HG02840 (cell line): Measurements from ENCODE around the gene SH3PXD2B.

Source experiments
- ATAC-seq: cut with Tn5 transposase; IDR thresholded peaks from one replicate; pipeline ENCODE4 v1.9.1; 2021; ENCODE audit warnings: mild to moderate bottlenecking, moderate library complexity, moderate number of reproducible peaks; ENCODE audit not compliant: unreplicated experiment, low FRiP score

SH3PXD2B gene

DNA sequence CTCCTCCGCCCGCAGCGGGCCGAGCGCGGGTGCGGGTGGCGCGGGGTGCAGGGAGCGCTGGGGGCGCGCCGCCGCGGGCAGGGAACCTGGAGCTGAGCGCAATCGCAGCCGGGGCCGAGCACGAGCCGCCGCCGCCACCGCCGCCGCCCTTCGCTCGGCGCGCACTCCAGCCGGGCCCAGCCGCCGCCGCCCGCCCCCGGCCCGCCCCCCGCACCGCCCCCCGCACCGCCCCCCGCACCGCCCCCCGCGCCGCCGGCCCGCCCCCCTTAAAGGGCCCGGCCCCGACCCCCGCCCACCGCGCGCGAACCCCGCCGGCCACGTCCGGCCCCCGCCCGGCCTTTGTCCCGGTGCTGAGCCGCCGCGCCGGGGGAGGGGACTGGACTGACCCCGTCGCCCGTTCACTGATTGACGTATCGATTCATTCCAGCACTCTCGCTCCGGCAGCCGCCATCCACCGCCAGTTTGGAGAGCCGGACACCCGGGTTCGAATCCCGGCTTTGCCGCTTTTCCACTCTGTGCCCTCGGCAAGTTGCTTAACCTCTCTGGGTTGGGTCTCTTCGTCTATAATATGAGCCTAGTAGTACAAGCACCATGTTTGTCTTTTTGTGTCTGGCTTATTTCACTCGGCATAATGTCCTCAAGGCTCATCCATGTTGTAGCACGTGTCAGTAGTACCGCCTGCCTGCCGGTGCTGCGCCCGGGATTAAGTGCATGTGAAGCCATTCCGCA, at the start of gene SH3PXD2B:
Gene SH3PXD2B (minus strand): TSS at position 168 of the 729 bp plus-strand sequence. CDS start 173 bp downstream, outside the sequence.
- no peak for ATAC-seq

DNA sequence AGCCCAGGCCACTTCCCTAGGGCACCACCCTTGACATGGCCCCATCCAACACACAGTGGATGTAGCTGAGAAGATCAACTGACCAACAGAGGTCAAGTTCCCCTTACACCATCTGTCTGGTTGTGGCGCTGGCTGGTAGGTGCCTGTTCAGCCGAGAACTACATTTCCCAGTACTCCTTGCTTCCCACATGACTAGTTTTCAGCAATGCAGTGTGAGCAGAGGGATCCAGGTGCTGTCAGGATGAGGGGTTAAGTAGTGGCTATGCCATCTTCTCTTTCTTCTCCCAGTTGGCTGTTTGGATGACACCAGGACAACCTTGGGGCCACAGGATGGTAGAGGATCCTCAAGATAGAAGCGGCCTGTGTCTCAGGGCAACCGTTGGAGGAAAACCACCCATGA, 48.6 kb upstream of the SH3PXD2B start:
- no peak for ATAC-seq

DNA sequence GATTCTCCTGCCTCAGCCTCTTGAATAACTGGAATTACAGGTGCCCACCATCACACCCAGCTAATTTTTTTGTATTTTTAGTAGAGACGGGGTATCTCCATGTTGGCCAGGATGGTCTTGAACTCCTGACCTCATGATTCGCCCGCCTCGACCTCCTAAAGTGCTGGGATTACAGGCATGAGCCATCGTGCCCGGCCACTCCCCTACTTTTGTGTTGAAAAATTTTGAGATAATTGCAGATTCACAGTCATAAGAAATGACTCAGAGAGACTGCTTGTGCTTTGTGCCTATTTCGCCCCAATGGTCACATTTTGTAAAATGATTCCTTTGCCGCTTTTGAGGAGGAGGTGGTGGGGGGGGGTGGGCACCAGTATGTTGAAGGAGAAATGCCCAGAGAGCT, 48.1 kb upstream of the SH3PXD2B start:
- ATAC-seq, result no peak

DNA sequence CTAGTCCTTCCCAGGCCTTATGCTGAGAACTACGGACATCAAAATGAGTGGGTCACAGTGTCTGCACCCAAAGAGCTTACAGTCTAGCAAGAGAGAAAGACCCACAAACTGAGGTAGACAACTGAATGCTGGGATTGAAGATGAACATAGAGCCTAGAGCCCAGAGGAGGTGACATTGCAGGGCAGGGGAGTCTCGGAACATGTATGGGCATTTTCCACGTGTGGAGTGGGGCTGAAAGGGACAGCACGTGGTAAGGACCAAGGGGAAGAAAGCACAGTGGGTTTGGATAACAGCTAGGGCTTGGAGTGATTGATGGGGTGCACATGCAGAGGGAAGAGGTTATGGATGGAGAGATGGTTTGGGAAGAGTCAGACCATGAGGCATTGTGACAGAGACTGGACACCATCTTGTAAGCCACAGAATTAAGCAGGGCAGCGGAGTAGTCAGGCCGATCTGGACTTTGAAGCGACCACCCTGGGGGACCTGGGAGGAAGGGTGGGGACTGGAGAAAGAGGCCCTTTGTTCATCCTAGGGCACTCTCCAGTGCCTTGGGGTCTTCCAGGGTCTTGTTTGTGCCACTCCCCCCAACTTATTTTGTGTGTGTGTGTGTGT, 47.5 kb upstream of the SH3PXD2B start:
- ATAC-seq, result no peak

DNA sequence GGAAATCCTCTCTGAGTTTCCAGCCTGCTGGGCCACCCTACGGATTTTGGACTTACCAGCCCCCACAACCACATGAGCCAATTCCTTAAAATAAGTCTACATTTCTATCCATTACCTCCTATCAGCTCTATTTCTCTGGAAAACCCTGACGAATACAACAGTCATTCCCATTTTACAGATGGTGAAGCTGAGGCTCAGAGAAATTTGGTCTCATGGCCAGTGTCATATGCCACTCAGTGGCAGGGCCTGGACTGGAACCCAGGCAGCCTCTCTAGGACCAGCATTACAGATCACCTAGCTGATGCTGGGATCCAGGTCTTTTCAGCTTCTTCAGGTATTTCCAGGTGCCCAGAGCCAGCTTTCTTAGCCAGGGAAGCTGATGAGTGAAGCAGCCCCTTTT, 45.0 kb upstream of the SH3PXD2B start:
- no peak for ATAC-seq

DNA sequence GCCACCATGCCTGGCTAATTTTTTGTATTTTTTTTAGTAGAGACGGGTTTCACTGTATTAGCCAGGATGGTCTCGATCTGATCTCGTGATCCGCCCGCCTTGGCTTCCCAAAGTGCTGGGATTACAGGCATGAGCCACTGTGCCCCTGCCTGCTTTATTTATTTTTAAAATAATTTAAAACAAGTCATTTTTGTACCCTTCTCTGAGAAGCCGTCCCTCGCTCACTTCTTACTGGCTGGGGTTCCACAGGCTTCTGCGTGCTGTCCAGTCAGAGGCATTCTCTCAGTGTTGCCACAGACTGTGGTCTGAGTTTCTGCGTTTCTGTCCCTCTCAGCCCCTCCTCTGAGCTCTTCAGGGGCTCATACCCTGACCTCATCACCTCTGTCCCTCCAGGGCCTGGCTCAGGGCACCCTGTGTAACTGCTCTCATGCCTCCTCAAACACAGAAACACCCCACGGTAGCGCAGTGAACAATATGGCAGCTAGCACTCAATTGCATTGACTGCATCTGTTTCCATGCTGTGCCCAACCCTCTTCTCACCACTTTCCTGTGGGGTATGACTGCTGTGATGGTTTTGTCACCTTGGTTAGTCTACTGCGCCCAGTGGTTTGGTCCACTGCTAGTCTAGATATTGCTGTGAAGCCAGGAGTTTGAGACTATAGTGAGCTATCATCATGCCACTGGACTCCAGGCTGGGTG, 44.3 kb upstream of the SH3PXD2B start:
- ATAC-seq, result no peak

DNA sequence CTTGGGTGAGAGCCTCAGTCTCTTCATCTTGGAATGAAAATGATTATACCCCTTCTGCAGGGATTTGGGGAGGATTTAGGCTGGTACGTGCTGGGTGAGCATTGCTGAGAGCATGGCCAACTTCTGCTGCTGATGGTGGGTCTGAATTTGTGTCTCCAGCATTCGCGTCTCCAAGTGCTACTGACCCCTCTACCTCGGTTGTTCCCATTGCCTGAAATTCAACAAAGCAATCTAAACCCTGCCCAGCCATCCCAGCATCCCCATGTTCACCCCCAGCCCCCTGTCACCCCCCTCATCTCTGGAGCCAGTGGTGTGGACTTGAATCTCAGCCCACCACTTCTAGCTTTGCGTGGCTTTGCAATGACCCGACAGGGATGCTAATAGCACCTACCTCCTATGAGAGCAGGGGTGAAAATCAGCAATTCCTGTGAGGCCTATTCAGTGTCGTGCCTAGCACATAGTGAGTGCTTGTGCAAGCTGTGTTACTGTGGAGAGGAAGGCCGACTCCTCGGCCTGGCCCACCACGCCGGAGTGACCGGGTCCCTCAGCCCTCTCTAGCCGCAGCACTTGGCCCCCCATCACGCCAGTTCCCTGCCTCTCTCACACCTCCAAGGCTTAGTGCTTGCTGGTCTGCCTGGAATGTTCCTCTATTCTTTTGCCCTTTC, 43.4 kb upstream of the SH3PXD2B start:
- no peak for ATAC-seq

DNA sequence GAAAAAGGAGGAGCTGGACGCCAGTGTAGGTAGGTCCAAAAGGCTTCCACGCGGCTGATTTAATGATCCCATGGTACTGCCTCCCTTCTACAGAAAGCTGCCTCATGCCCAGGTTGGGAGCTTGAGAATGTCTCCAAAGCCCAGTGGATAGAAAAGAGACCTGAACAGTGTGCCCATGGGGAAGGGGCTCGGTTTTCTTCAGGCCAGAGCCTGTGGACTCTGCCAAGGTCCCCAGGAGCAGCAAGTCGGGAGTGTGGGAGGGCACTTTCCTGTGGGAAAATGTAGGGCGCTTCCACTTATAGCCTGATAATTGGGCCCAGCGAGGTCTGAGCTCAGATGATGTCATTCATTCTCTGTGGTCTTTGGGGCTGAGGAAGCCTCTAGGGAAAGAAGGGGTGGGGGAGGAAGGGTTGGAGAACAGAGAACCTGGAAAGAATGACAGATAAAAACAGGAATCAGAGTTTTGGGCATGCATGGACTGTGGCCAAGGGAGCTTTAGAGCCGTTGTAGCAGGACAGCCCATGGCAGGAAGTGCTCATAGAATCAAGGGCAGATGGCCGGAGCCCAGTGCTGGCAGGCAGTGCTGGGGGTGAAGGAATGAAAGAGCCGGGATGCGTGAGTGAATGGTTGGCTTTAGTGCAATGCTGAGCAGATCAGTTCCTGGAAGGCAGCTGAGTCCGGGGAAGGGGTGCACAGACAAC, 42.5 kb upstream of the SH3PXD2B start:
- ATAC-seq, result no peak

DNA sequence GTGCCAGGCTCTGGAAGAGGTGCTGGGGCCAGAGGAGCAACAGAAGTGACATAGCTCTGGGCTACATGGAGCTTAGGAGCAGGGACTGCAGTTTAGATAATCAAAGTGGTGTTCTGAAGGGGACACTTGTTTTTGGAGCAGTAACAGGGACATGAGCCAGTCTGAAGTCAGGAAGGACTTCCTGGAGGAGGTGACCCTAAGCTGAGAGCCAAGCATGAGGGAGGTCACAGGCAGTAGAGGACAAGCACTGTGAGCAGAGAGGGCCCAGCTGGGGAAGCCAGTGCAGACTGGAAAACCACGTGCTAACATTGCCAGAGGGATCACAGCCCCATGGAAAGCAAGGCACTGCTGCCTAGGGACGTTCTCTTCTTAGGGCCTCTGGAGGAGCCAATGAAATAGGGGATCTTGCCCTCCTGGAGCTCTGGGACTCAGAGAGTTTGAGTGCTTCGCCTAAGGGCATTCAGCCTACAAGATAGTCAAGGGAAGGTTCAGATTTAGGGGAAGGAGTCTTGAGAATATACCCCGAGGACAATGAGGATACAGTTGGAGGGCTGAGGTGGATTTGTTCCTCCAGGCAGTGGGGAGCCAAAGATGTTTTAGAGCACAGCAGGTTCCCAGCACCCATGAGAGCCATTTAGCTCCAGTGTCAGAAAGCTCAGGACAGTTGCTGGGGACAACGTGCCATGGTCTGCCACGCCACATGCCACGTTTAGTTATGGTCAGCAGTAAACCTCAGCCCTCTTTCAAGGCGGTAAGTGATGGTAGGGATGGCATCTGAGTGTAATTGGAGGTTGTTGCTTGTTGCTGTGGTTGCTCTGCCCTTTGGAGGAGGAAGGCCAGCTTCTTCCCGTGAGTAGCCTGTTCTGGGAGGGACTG, 40.5 kb upstream of the SH3PXD2B start:
- no peak for ATAC-seq

DNA sequence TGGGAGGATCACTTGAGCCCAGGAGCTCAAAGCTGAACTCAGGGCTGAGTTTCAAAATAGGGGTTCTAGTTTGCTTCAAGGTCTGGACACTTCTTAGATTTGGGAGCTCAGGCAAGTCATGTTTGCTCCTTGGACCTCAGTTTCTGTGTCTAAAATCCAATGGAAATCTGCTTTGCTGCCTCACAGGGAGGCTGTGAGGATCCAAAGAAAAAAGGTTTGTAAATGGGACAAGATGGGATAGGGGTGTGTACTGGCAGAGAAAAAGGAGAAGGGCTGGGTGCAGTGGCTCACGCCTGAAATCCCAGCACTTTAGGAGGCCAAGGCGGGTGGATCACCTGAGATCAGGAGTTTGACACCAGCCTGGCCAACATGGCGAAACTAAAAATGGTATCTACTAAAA, 39.6 kb upstream of the SH3PXD2B start:
- no peak for ATAC-seq

DNA sequence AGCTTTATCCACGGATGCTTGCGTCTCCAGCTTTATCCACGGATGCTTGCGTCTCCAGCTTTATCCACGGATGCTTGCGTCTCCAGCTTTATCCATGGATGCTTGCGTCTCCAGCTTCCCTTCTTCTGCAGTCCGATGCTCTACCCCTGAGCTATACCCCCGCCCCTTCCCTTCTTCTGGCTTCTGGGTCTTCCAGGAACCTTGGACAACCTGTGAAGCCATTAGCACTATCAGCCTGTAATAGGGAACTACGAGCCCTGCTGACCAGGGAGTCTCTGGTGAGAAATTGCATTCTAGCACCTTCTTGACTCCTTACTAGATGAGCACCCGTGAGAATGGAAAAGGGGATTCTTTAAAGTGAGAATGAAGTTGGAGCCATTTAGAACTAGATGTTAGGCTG, 39.1 kb upstream of the SH3PXD2B start:
- no peak for ATAC-seq

DNA sequence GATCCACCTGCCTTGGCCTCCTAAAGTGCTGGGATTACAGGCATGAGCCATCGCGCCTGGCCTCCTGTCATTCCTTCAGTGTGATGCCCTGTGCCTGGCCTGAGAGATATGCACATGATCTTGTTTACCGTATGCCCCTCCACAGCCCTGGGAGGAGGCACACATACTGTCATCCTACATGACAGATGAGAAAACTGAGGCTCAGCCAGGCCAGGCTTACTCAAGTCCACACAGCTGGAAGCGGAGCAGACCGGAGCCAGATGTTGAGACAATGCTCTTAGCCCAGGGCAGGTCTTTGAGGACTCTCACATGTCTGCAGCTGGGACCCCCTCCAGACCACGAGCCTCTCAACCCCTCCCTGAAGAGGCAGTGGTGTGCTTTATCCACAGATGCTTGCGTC, 38.7 kb upstream of the SH3PXD2B start:
- no peak for ATAC-seq

DNA sequence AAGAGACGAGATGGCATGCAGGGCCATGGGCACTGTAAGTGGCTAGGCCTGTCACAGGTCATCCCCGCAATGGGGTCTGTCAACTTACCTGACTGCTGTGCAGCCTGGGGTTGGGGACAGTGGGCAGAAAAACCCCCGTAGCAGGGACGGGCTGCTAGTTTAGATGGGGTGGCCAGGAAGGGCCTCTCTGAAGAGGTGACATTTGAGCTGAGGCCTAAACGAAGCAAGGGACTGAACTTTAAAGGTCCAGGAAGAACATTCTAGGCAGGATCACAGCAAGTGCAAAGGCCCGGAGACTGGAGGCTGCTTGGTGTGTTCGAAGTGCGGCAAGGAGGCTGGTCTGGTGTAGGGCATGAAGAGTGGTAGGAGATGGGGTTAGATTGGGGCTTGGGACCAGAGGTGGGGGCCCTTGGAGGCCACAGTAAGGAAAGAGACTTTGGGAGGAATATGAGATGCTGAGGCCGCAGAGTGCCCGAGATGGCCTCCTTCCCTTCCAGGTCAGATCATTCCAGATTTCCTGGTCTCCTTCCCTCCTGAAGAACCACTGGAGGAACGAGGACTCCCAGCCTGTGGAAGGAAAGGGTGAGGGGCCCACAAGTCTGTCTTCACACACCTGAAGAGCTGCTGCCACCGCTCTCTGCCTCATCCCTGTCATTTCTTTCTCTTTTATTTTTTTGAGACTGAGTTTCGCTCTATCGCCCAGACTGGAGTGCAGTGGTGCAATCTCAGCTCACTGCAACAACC, 37.9 kb upstream of the SH3PXD2B start:
- ATAC-seq, result no peak

DNA sequence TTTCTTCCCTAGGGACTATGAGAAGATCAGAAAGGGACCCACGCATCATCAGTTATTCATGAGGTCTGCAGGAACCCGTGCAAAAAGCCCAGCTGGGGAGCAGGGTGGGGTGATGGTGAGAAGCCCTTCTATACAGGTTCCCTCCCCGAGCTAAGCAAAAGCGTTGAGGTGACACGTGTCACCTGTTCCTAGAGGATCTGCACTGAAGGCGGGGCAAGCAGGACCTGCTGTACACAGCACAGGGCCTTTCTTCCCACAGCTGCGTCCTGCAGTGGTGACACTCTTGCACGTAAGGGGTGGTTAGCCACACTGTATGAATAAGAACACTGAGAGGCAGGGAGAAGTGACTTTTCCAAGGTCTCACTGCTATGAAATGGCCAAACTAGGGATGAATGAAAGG, 37.2 kb upstream of the SH3PXD2B start:
- ATAC-seq, result no peak

DNA sequence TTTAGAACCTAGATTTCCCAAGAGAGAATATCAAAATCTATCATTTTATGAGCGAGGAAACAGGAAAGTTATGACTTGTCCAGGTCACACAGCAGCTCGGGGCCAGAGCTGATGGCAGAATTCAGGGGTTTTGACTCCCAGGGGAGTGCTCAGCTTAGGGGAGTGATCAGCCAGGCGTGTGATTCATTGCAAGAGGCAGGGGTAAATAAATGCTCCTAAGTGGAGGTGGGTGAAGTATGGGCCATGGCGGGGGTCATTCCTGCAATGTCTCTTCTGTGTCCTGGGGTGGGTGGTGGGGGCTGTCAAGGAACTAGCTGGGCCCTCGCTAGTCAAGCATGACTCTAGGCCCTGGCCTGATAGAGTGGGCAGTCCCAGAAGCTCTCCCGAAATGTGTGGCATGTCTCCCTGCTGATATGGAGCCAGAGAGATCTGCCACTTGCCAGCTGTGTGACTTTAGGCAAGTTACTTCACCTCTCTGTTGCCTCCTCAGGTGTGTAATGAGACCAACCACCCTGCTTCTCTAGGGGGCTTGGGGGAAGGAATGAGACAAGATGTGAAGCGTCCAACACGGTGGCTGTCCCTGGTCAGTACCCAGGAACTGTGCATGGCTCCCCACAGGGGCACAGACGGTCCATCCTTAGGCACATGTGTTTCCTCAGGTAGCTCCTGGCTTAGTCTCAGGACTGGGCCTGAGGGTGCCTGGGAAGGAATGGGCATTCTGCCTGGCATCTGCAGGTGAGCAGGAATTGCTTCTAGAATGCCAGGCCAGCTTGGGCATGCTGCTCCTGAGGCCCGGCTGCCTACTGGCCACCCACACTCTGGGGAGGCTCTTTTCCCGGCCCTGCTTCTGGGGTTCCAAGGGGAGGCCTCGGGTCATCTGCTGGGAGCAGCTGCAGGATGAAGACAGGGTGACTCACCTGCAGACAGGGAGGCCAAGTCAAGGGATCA, 36.5 kb upstream of the SH3PXD2B start:
- no peak for ATAC-seq

DNA sequence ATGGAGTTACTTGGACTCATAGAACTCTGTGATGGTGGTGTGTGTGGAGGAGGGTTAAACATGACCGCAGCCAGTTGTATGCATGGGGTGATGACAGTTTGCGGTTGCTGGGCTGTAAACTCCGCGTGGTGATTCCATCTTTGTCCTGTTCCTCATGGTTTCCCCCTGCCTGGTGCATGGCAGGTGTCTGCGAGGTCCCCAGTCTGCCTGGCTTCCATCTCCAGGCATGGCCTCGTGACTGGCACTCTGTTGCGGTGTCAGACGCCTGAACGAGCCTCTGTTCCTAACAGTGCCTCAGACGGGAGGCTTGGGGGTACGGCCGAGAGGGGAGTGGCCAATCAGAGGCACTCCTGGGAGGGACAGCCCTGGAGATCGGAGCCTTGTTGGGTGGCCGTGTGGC, 33.9 kb upstream of the SH3PXD2B start:
- no peak for ATAC-seq

DNA sequence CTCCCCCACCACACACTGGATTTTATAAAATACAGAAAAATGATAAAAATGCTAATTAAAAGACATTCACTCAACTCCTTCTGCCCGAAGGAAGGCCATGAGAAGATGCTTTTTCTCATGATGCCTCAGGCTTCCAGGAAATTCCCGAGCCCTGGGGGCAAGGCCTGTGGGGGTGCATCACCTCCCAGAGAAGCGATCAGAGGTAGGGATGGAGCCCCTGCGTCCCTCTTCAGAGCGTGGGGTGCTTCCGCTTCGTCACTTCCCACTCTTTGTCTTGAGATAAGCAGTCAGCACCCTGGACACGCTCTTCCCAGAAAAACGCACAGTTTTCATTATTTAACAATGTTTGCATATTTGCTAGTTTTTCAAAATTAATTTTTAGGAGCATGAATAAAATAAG, 33.3 kb upstream of the SH3PXD2B start:
- no peak for ATAC-seq

DNA sequence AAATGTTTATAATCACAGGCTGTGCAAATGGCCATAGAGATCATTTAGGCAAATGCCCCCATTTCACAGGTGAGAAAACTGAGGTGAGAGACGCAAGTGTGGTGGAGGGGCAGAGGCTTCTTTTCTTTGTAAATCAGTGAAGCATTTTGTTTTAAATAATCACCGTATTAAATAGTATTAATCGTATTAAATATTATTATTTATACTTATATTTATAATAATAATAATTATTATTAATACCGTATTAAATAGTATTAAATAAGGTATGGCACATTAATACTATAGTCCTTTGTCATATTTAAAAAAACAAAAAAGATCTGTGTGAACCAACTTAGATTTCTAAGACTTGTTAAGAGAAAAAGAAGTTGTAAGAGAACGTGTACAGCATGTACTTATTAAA, 32.6 kb upstream of the SH3PXD2B start:
- no peak for ATAC-seq
